ENCODE results near the gene TRPC6. TPM values are rescaled to one million over a fixed set of nuclear protein-coding genes. Genes with fewer than 3 reads are reported as not detected.

The TRPC6 gene
- polyA plus RNA-seq, 1 donor from 2014 or later: 0.11 TPM

DNA sequence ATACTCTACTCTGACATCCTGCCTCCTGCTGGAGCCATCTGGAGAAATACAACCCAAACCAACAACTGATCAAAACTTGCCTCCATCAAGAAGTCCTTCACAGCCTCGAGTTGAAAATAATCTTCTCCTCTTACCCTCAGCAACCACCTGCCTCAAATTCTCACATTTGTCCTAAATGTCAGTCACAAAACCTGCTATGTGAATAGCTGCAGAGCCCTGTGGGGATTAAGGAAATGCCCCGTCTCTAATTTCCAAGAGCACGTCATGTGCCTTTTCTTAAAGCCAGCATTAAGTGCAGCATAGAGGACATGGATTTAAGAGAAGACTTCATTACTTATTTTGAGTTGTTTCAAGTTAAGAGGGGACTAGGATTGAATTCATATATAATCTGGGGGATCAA is 105.9 kb downstream of the TRPC6 start:
- H3K9ac ChIP-seq (ENCODE audit: low read length): no peak overlapping the region
- TF ChIP-seq EP300 (conservative IDR thresholded peaks at IDR 0.05; ENCODE audit: poor library complexity, severe bottlenecking) (no peak), REST (IDR thresholded peaks at IDR 0.05; ENCODE audit: borderline replicate concordance) (no peak), POLR2AphosphoS5 (IDR thresholded peaks at IDR 0.05) (no peak), CTCF (IDR thresholded peaks at IDR 0.05; ENCODE audit: poor library complexity, severe bottlenecking) (no peak), RAD21 (conservative IDR thresholded peaks at IDR 0.05) (no peak), SMC3 (conservative IDR thresholded peaks at IDR 0.05; ENCODE audit: poor library complexity) (no peak), TAF1 (IDR thresholded peaks at IDR 0.05; ENCODE audit: low read depth) (no peak), EZH2 (IDR thresholded peaks at IDR 0.05; ENCODE audit: borderline replicate concordance, insufficient read depth, low read length, poor library complexity, severe bottlenecking) (no peak), MXI1 (conservative IDR thresholded peaks at IDR 0.05; ENCODE audit: poor library complexity, severe bottlenecking) (no peak)
- no peaks in the 10 kb centered on the region for H3K79me2 ChIP-seq (replicated peaks; ENCODE audit: insufficient read depth, low read length)
- no peaks in the 10 kb centered on the region for H3F3A ChIP-seq (ENCODE audit: insufficient read depth, low read length, poor library complexity, severe bottlenecking)
- no peaks in the 10 kb centered on the region for H3K9me2 ChIP-seq (ENCODE audit: insufficient read depth, low read length)
- no peak overlapping the region for H3K4me3 ChIP-seq (ENCODE audit: low read length)
- H3K27me3 ChIP-seq (ENCODE audit: insufficient read depth, low read depth, low read length): no peaks in the 10 kb centered on the region
- no peaks in the 10 kb centered on the region for H3K36me3 ChIP-seq (ENCODE audit: insufficient read depth, low read length)
- H4K20me1 ChIP-seq (ENCODE audit: insufficient read depth): no peaks in the 10 kb centered on the region
- H3K4me2 ChIP-seq (ENCODE audit: low read length): no peak overlapping the region
- H2AFZ ChIP-seq (ENCODE audit: low read depth, low read length): no peak overlapping the region
- no peaks in the 10 kb centered on the region for H3K9me3 ChIP-seq (ENCODE audit: low read length)
- H3K27ac ChIP-seq (ENCODE audit: low read length): no peak overlapping the region

GRCh38 chr11:101476191-101476590 is 107.6 kb downstream of the TRPC6 start:
- TF ChIP-seq POLR2AphosphoS5 (IDR thresholded peaks at IDR 0.05): no peak
- TF ChIP-seq MXI1 (conservative IDR thresholded peaks at IDR 0.05; ENCODE audit: poor library complexity, severe bottlenecking): no peak
- no peak for TF ChIP-seq SMC3 (conservative IDR thresholded peaks at IDR 0.05; ENCODE audit: poor library complexity)
- no peak for TF ChIP-seq EZH2 (IDR thresholded peaks at IDR 0.05; ENCODE audit: borderline replicate concordance, insufficient read depth, low read length, poor library complexity, severe bottlenecking)
- TF ChIP-seq RAD21 (conservative IDR thresholded peaks at IDR 0.05): no peak
- no peak for TF ChIP-seq TAF1 (IDR thresholded peaks at IDR 0.05; ENCODE audit: low read depth)
- no peak for TF ChIP-seq REST (IDR thresholded peaks at IDR 0.05; ENCODE audit: borderline replicate concordance)
- no peak for TF ChIP-seq CTCF (IDR thresholded peaks at IDR 0.05; ENCODE audit: poor library complexity, severe bottlenecking)
- no peak for TF ChIP-seq EP300 (conservative IDR thresholded peaks at IDR 0.05; ENCODE audit: poor library complexity, severe bottlenecking)
- Histone ChIP-seq H3K9me2 (ENCODE audit: insufficient read depth, low read length) (no peaks in the 10 kb centered on the region), H4K20me1 (ENCODE audit: insufficient read depth) (no peaks in the 10 kb centered on the region), H3K9me3 (ENCODE audit: low read length) (no peaks in the 10 kb centered on the region), H3K36me3 (ENCODE audit: insufficient read depth, low read length) (no peaks in the 10 kb centered on the region), H3K27ac (ENCODE audit: low read length) (no peak overlapping the region), H3K27me3 (ENCODE audit: insufficient read depth, low read depth, low read length) (no peaks in the 10 kb centered on the region), H3K4me2 (ENCODE audit: low read length) (no peak overlapping the region), H3K9ac (ENCODE audit: low read length) (no peak overlapping the region), H3F3A (ENCODE audit: insufficient read depth, low read length, poor library complexity, severe bottlenecking) (no peaks in the 10 kb centered on the region), H3K79me2 (replicated peaks; ENCODE audit: insufficient read depth, low read length) (no peaks in the 10 kb centered on the region), H3K4me3 (ENCODE audit: low read length) (no peak overlapping the region), H2AFZ (ENCODE audit: low read depth, low read length) (no peak overlapping the region)
